CD4-positive, alpha-beta T cell treated with Interleukin-6 for 4 hours (primary cell): ENCODE measurements around the gene ZNF750.

Experiments used
- DNase-seq: peaks from one replicate; pipeline ENCODE4 v3.0.0-alpha.2; 2020; ENCODE audit warnings: mixed read lengths

ZNF750 gene

GRCh38 chr17:82839617-82840292 is at the start of gene ZNF750:
ZNF750 (minus strand) TSS chr17:82840022; CDS start chr17:82832454, 7,568 bp downstream.
- DNase-seq = no peak

DNA sequence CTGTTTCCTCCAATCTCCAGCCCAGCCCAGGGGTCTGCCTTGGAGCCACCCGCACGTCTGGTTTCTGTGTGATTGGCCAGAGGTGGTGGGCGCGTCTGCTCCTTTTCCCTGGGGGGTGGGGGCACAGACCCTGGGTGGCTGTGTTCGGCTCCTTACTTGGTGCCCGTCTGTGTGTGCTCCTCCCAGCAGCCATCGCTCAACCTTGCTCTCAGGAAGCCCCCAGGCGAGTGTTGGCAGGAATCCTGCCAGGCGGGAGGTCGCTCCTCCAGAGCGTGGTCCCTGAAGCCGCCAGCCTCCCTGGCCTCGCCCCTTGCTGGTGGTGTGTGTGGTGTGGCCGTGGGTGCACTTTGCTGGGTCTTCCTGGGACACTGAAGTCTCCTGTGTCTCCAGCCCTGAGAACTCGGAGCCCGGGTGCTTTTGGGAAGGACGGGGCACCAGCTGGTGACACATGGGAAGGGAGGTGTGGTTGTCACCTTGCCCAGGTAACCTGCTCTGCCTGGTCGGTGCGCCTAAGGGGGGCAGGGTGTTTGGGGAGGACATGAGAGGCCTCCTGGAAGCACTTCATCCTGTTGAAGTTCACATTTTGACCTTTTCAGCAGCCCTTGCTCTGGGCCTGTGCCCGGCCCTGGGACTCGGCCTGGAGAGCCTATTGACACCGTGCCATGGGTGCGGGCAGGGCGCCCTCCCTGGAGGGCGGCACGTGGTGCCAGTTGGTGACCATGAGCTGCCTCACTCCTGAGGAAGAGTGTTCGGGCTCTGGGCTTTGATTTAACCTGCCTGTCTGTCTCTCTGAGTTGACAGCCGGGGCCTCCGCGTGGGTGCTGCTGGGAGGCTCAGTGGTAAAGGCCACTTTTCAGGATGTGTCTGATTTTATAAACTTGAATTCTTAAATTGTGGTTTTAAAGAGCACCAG is 49.0 kb upstream of the ZNF750 start:
- no peak for DNase-seq

DNA sequence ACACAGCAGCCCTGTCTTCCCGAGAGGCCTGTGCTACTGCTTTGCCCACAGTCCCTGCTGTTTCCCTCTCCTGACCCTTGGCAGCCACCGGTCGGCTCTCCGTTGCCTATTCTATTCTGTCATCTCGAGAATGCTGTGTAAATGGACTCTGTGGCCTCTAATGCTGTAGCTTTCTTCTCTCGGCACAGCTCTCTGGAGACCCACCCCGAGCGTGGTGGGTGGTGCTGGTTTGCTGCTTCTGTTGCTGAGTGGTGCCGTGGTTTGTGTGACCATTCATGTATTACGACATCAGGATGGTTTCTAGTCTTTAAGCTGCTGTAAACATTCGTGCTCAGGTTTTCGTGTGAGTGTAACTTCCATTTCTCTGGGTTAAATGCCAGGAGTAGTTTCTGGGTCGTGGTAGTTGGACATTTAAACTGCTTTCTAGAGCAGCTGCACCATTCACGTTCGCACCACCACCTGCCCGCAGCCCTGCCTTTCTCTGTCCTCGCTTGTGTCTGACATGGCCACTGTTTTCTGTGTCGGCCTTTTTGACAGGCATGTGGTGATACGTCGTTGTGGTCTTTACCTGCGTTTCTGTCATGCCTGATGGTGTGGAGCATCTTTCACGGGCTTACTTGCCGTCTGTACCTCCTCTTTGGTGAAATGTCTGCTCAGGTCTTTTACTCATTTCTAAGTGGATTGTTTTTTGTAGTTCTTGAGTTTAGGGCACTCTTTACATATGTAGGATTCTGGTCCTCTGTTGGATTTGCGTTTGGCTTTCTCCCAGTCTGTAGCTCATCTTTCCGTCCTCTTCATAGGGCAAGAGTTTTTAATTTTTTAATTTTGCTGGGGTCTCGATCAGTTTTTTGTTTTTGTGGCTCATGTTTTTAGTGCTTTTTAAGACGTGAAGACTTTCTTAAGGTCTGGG is 47.7 kb upstream of the ZNF750 start:
- no peak for DNase-seq

DNA sequence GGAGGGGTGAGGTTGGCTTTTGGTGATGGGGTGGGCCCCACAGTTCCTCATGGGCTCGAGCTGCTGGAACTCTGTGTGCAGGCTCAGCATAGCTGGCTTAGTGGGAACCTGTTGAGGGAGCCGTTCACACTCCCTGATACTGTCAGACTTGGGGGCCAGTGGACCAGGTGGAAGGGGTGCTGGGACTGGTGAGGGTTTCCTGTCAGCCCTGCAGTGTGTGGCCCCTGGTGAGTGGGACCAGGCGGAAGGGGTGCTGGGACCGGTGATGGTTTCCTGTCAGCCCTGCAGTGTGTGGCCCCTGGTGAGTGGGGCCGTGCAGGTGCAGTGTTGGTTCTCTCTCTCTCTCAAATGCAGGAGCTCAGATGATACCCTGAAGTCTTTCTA is 45.1 kb upstream of the ZNF750 start:
- peak; percentile 67 for DNase-seq

GRCh38 chr17:82884341-82884969 is 44.6 kb upstream of the ZNF750 start:
- DNase-seq = no peak

- peak; percentile 24 for DNase-seq
Measured at GRCh38 chr17:82883419-82884031, 43.7 kb upstream of the ZNF750 start.

GRCh38 chr17:82882715-82883418 is 43.0 kb upstream of the ZNF750 start:
- peak; percentile 90 for DNase-seq

GRCh38 chr17:82881900-82882714 is 42.3 kb upstream of the ZNF750 start:
- DNase-seq = no peak

- DNase-seq = no peak
Measured at GRCh38 chr17:82881324-82881823, 41.6 kb upstream of the ZNF750 start.

DNA sequence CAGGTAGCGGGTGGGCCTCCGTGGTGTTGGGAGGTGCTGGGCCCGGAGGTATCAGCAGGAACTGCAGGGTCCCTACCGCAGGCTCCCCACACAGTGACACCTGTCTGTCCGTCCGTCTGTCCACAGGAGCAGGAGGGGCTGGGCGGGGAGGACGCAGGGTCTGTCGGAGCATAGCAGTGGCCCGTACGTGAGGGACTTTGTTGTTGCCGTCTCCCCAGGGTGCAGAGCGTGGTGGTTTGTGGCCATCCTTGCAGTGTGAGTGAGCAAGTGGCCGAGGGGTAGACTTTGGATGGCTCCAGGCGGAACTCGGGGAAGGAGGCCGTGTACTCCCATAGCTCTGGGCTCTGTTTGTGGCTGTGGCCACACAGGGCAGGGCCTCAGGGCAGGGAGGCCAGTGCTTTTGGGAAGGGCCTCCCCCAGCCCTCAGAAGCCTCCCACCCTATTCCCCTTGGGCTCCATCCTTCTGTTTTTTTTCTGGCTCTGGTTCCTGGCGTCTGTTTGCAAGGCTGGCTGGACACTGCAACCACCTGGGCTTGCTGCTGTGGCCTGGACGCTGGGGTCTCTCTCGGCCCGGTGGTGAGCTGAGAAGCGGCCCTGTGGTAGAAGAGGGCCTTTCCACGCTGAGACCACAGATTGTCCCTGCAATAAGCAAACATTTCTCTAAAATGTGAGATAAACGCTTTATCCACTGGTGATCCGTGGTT is 41.0 kb upstream of the ZNF750 start:
- DNase-seq = no peak

- no peak for DNase-seq
Measured at GRCh38 chr17:82879241-82879640, 39.4 kb upstream of the ZNF750 start.

GRCh38 chr17:82878527-82878926 is 38.7 kb upstream of the ZNF750 start:
- DNase-seq = no peak

DNA sequence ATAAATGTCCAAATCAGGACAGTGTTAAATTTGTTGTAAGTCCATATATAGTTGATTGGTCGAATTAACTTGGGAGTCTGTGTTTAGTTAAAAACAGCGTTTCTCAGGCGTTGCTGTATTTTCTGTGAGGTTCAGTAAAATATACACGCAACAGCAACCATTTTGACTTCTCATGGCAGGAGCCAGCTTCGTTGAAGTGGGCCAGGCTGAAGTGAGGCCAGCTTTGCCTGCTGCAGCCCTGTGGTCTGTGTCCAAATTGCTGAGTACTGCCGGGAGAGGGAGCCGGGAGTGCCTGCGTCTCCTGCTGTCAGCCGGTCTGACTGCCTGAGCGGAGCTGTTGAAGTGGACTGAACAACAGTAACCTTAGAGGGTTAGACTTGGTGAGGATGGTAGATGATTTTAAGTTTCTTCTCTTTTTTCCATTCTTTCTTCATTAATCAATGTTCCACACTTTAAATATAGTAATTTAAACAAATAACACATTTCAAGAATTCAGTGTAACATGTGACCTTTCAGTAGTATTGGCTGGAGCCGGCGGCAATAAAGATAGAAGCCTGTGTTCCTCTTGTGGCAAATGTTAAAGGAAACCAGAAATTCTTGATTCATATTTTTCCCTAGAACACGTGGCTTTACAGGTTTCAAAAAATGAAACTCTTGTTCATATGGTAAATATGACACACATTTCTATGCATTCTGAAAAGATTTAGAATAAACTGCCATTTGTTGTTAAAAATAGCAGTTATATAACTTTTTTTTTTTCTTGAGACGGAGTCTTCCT is 37.0 kb upstream of the ZNF750 start:
- DNase-seq = no peak

DNA sequence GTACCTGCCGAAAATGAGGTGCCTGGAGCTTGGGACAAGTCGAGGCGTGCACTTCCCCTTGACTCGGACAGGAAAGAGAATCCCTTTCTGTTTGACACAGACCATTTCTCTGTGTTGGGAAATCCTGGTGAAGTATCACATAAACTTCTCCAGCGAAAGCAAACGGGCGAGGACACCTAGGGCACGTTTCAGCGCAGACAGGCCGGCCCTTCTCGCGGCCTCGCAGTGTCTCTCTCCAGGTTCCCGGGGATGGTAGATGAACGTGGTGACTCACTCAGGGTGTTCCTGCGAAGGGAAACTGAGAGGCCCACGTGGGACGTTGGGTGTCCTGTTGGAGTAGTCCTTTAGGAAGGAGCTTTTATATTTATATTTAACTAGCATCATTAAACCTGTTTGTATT is 36.3 kb upstream of the ZNF750 start:
- no peak for DNase-seq

- DNase-seq = no peak
Measured at GRCh38 chr17:82875407-82875856, 35.6 kb upstream of the ZNF750 start.

DNA sequence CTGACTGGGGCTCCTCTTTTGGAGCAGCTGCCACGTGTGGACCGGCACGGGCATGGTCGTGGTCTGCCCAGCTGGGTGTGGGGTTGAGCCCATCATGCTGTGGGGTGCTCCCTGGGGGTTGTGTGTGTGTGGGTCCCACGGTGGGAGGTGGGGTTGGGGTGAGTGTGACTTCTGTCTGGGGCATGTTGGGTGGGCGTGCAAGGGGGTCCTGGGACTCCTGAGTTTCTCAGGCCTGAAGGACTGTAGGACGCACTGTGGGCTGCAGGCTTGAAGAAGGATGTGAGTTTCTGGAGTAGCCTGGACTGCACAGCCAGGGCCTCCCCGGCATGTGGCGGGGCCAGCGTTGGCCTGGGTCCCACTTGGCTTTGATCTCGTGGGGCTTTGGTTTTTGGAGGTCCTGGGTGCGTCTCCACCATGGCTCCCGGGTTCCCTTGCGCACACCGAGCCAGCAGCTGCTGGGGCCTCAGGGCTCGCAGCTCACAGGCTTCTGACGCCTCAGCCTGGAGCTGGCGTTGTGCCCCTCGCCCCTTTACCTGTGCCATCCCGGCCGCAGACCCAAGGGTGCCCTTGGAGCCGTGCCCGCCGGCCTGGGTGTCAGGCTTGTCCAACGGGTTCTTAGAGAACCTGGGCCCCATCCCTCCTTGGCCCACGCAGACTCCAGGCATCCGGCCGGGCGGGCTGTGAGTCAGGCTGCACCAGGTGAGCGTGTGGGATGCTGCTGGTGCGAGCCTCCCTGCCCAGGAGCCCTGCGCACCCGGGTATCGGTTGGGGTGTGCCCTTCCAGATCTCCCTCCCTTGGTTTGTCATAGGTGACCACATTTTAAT is 34.4 kb upstream of the ZNF750 start:
- no peak for DNase-seq

GRCh38 chr17:82873521-82873920 is 33.7 kb upstream of the ZNF750 start:
- no peak for DNase-seq
